ENCODE data around the gene OR51E2.
"Not testable (repeated sequence)": the region's sequence is repeated elsewhere in the genome, so short reads cannot be mapped to it uniquely, and the experiment has no call there.

Gene OR51E2

DNA sequence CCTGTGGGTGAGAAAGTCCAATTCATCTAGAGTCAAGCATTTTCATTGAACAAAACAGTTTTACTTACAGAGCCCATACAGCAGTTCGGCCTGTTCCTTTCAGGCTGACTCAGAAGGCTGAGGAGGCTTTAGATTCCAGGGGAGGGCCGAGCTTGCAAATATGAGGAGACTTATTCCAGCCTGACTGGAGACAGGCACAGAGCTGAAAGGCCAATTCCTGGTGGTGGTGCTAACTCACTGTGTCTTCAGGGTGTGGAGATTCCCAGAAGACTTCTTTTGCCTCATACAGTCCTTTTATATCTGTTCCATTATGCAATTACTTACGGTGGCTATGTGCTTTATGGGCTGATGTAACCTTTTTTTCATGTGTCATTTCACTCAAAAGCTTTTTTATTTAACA, at the start of gene OR51E2:
TSS of gene OR51E2 (minus strand) at position 269 of the 400 bp plus-strand sequence. CDS start 15,142 bp downstream, outside the sequence.
- peak; percentile 69 for DNase-seq

GRCh38 chr11:4740735-4741134, 43.1 kb upstream of the OR51E2 start:
- no peak for DNase-seq

- no peak for DNase-seq
Observed at GRCh38 chr11:4727171-4727570, 29.5 kb upstream of the OR51E2 start.

- DNase-seq, result not testable (repeated sequence)
Observed at GRCh38 chr11:4722616-4723534, 25.2 kb upstream of the OR51E2 start.

GRCh38 chr11:4714300-4714699, 16.6 kb upstream of the OR51E2 start:
- no peak for DNase-seq

DNA sequence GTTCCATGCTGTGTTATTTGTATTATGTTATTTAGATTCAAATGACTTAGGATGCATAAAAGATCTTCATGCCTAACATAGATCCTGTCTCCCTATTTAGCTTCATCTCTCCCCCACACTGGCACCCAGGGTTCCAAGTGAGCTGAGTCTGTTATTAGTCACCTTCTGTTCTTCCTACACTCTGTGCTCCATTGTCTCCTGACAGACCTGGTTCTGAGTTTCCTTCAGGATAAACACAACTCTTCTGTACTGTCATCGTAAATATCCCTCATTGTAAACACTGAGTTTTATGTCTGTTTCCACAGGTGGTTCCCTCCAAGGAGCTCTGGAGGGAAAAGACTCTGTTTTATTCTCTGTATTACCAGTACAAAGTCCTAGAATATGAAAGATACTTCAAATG, 15.6 kb upstream of the OR51E2 start:
- no peak for DNase-seq

DNA sequence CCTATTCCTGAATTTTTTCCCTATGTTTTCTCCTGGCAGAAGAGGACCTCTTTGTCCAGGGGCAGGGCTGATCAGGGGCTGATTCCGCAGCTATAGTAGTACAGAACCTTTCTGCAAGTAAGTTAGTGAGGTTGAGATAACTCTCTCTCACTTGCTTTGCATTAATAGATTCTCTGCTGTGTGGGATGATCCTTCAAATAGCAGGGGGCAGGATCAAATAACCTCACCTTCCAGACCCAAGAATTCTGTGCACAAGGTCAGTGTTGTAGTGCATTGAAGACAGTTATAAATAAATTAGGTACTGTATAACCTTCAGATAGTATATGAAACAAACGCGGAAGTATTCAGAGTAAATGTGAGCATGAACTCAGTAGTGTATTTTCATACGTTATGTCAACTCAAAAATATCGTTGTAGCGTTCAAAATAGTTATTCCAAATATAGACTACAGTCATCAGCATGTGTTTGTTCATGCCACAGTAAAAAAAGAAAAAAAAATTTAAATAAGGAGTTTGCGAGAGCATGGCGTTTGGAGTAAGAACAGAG, 7.2 kb upstream of the OR51E2 start:
- peak; percentile 87 for DNase-seq

DNA sequence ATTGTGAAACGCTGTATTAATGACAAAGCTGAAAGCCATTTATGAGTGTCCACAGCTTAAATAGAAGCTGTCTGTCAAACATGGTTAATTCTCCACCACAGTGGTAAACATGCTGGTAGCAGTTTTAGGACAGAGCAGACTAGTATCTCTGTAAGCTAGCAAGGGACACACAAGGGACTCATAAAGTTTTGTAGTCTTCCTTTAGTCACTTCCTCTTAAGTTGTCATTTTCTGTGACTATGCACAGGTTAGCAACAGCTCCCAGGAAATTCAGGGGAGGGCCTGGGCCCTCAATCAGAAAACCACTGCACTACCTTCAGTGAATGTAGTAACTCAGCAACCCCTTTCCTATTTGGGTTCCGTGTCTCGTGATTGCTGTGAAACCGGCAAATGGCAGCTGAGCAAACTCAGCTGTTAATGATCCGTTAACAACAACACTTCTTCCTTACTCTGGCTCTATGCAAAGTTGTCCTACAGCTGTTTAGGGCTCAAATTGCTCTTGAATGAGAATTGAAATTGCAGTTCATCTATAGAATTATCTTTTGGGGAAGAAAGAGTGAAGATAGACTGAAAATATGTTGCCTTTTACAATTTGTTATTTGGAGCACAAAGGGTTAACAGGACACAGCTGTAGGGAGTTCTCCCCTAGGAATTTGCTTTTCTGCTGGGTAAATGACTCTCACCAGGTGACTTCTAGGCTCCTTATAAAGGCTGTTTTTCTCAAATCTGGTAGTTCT, 6.6 kb upstream of the OR51E2 start, which contains the start of gene MMP26:
TSS of gene MMP26 (plus strand) at position 731 of the 736 bp plus-strand sequence.
- DNase-seq, result peak; percentile 95

GRCh38 chr11:4700436-4700820, 2.8 kb upstream of the OR51E2 start:
- no peak for DNase-seq

DNA sequence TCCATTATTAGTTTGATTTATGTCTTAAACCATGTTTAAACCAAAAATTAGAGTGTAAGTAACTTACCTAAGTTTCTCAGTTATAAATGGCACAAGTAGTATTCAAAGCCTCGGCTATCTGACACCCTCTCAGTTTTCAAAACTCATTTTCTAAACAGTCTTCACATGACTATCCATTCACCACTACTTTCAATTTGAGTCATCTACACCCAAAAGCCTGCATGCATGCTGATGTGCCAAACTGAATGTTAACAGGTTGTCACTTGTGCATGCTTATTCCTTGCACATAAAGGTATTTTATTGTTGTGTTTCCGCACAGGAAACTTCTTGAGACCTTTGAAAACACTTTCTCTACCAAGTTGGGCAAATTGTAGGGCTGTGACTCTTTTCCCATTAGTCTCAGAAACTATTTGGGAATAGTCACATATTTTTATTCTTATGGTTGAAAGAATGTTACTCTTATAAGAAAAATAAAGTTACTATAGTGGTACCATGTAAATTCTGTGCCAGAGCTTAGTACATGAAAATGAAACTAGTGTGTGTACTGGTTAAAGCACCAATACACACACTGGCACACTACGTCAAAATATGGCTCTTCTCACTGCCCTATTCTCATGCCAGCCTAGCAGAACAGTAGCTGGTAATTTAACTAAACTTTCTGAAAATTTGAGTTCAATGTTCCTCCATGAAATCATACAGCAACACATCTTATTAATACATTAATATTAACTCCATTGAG, 2.2 kb upstream of the OR51E2 start:
- DNase-seq, result no peak

GRCh38 chr11:4695442-4695841, 2.2 kb downstream of the OR51E2 start:
- DNase-seq, result no peak

- DNase-seq, result no peak
Observed at GRCh38 chr11:4684631-4685285, 12.9 kb downstream of the OR51E2 start.

- DNase-seq, result no peak
Observed at GRCh38 chr11:4682623-4683419, 14.8 kb downstream of the OR51E2 start.

DNA sequence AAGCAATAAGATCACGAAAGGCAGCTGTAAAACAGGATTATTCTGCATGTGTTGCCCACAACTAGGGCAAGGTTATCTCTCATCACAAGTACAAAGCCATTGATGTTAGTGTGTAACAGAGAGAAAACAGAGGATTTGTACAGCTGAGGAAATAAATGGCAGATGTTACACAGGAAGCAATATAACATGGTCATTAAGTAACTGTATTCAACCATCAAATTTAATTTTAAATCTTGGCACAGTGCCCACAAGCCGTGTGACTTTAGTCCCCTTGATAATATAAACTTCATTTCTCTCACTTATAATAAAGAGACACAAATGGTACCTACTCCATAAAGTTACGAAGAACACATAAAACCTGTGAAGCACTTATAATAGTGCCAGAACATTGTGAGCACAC, 17.3 kb downstream of the OR51E2 start:
- DNase-seq, result no peak

GRCh38 chr11:4677948-4678347, 19.7 kb downstream of the OR51E2 start:
- no peak for DNase-seq

DNA sequence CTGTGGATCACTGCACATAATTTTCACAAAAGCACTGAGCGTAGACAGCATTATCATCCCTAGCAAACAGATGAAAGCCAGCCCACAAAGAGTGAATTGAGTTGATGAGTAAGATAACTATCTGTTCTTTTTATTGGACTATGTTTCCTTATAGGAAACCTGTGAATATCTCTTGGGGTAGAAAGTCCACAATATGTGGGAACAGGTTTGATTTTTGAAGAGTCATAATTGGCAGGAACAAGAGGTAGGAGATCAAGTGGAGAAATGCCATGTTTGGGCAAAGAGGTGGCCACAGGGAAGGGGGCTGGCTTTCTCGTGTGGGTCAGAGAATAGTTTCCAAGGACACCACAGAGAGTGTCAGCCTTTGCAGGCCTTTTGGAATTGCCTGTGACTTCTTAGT, 23.9 kb downstream of the OR51E2 start:
- no peak for DNase-seq

DNA sequence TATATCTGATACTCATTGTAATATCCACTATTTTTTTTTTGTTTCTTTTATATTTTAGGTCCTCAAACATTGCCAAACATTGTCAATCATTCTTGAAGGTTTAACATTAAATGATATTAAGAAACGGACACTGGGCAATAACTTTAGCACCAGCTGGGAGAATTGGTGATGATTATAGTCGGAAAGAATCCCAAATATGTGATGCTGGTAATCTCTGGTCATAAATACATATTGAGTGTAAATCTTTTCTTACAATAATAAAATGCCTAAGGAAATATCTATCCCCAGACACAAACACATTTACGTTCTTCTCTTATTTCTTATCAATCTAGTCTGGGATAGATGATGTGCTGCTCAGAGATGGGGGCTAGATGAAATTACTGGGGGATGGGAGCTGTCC, 25.2 kb downstream of the OR51E2 start:
- DNase-seq, result no peak

GRCh38 chr11:4671741-4672140, 25.9 kb downstream of the OR51E2 start:
- DNase-seq, result no peak

GRCh38 chr11:4665424-4665823, 32.2 kb downstream of the OR51E2 start:
- DNase-seq, result no peak

DNA sequence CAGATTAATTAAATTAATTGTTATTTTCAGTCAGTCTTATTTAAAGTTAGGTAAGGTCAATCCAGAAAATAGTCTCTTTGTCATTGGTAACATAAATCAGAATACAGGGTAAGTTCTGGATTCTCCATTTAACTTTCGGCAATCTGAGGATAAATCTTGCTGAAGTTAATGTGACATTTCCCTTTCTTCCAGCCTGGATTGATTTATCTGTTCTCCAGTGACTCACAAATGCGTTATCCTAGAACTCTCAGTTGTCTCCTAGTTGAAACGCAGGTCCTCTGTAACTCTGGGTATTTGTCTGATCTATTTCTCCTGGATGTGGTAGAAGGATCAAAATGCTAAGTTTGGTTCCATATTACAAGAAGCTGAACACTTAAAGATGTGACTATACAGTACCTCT, 32.9 kb downstream of the OR51E2 start:
- no peak for DNase-seq

- DNase-seq, result no peak
Observed at GRCh38 chr11:4664183-4664582, 33.5 kb downstream of the OR51E2 start.

DNA sequence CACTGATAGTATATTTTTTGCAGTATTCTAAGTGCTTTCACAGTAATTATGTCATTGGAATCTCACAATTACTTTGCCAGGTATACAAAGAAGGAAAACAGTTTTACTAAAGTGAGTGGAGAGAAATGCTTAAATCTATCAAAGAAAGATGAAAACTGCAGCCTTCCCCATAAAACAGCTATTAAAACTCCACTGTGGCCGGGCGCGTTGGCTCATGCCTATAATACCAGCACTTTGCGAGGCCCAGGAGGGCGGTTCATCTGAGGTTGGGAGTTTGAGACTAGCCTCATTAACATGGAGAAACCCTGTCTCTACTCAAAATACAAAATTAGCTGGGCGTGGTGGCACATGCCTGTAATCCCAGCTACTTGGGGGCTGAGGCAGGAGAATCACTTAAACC, 34.8 kb downstream of the OR51E2 start:
- no peak for DNase-seq
